ENCODE measurements around the gene UVRAG.

UVRAG gene

DNA sequence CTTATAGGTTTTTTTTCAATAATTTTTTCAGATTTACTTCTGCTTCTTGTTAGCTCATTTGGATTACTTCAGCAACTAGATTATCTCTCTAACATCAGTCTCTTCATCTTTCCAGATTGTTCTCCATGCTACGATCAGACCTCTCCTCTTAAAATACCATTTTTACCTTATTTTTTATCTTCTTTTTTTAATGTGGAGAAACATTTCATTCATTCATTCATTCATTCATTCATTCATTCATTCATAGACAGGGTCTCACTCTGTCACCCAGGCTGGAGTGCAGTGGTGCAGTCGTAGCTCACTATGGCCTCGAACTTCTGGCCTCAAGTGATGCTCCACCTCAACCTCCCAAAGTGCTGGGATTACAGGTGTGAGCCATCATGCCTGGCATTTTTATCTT, 189.4 kb downstream of the UVRAG start:
- Histone ChIP-seq H3K4me1 (ENCODE audit: insufficient read depth, low read length) (no peaks in the 10 kb centered on the region), H3K36me3 (ENCODE audit: insufficient read depth, low read length) (no peaks in the 10 kb centered on the region; the same call in 1 of the 2 replicates), H3K9ac (ENCODE audit: low read depth, low read length) (no peak overlapping the region), H3K9me3 (ENCODE audit: control insufficient read depth, insufficient read depth, low read length) (0 out of 2 replicates have a peak, but pooled peaks cover 2% of the 10 kb centered on the region)

DNA sequence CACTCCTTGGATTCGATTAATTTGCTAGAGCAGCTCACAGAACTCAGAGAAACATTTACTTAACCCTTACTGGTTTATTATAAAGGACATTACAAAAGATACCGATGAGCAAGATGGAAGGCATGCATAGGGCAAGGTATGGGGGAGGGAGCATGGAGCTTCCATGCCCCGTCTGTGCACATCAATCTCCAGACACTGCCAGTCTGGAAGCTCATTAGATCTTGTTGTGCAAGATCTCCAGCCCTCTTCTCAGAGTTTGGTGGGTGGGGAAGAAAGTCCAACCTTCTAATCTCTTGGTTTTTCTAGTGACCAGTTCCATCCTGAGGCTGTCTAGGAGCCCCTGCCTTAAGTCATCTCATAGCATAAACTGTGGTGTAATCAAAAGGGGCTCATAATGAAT, 190.7 kb downstream of the UVRAG start:
- no peak overlapping the region for H3K9ac ChIP-seq (ENCODE audit: low read depth, low read length)
- no peaks in the 10 kb centered on the region for H3K4me1 ChIP-seq (ENCODE audit: insufficient read depth, low read length)
- H3K36me3 ChIP-seq (ENCODE audit: insufficient read depth, low read length): no peaks in the 10 kb centered on the region; the same call in 1 of the 2 replicates
- no peaks in the 10 kb centered on the region for H3K9me3 ChIP-seq (ENCODE audit: control insufficient read depth, insufficient read depth, low read length)

DNA sequence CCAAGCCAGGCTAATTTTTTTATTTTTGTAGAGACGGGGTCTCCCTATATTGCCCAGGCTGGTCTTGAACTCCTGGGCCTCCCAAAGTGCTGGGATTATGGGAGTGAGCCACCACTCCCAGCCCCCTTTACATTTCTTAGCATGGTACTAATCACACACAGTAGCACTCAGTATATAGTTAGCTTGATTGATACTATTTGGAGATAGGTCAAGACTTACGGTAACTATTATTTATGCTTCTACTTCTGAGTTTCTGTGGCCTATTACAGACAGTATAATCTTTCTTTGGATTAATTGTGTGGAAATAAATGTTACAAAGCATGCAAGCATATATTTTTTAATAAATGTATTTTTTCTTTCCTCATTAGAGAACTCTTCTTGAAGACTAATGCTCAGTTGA, 192.2 kb downstream of the UVRAG start:
- Histone ChIP-seq H3K4me1 (ENCODE audit: insufficient read depth, low read length) (no peaks in the 10 kb centered on the region), H3K9me3 (ENCODE audit: control insufficient read depth, insufficient read depth, low read length) (no peaks in the 10 kb centered on the region), H3K9ac (ENCODE audit: low read depth, low read length) (no peak overlapping the region), H3K36me3 (ENCODE audit: insufficient read depth, low read length) (no peaks in the 10 kb centered on the region; the same call in 1 of the 2 replicates)

DNA sequence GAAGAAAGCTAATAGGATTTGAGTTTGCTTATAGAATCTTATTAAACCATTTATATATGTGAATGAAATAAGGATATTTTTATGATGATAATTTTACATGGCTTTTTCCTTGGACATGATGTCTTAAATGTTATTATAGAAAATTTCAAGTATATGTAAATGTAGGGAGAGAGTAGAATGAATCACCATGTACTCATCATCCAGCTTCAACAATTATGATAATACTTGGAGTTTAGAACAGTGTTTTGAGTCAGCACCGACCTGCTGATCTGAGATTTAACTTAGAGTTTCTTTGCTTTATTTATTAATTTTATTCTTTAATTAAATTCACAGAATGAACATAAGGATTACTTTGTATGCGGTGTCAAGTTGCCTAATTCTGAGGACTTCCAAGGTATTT, 193.5 kb downstream of the UVRAG start:
- Histone ChIP-seq H3K9me3 (ENCODE audit: control insufficient read depth, insufficient read depth, low read length) (no peaks in the 10 kb centered on the region), H3K9ac (ENCODE audit: low read depth, low read length) (no peak overlapping the region), H3K4me1 (ENCODE audit: insufficient read depth, low read length) (no peaks in the 10 kb centered on the region), H3K36me3 (ENCODE audit: insufficient read depth, low read length) (peaks cover 2% of the 10 kb centered on the region)

DNA sequence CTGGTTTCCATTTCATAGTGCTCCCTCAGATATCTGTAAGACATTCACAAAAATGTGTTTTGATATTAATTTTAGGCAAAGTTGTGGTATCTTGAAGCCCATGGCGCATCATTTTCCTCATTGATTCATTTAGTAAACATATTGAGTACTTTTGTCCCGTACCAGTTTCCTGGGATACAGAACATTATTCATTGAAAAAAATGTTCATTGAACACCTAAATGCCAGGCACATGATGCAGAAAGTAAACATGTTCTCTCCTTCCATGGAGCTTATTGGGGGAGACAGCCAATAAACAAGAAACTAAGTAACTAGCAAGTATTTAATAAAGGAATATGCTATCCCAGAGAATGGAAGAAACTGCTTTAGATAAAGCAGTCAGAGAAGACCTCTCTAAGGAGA, 195.0 kb downstream of the UVRAG start:
- Histone ChIP-seq H3K4me1 (ENCODE audit: insufficient read depth, low read length) (no peaks in the 10 kb centered on the region), H3K9ac (ENCODE audit: low read depth, low read length) (no peak overlapping the region), H3K9me3 (ENCODE audit: control insufficient read depth, insufficient read depth, low read length) (no peaks in the 10 kb centered on the region), H3K36me3 (ENCODE audit: insufficient read depth, low read length) (peaks cover 2% of the 10 kb centered on the region)

DNA sequence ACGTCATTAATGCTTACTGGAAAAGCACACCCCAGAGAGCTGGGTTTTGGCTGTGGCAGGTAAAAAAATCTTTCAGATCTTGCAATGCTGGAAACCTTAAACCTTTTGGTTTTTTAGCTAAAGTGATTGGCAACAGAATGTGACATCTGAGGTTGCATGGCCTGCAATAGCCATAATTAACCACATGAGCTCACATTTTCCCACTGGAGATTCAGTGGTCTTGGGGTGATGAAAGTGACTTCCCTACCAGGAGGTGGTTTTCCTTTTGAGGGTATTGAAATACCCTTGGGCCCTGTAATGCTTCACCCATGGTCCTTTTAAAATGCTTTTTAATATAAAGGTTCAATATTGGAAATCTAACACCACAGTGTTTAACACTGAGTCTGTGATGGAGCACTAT, 198.5 kb downstream of the UVRAG start:
- no peaks in the 10 kb centered on the region for H3K9me3 ChIP-seq (ENCODE audit: control insufficient read depth, insufficient read depth, low read length)
- H3K9ac ChIP-seq (ENCODE audit: low read depth, low read length): no peak overlapping the region
- no peaks in the 10 kb centered on the region for H3K4me1 ChIP-seq (ENCODE audit: insufficient read depth, low read length)
- peaks cover 2% of the 10 kb centered on the region for H3K36me3 ChIP-seq (ENCODE audit: insufficient read depth, low read length)

DNA sequence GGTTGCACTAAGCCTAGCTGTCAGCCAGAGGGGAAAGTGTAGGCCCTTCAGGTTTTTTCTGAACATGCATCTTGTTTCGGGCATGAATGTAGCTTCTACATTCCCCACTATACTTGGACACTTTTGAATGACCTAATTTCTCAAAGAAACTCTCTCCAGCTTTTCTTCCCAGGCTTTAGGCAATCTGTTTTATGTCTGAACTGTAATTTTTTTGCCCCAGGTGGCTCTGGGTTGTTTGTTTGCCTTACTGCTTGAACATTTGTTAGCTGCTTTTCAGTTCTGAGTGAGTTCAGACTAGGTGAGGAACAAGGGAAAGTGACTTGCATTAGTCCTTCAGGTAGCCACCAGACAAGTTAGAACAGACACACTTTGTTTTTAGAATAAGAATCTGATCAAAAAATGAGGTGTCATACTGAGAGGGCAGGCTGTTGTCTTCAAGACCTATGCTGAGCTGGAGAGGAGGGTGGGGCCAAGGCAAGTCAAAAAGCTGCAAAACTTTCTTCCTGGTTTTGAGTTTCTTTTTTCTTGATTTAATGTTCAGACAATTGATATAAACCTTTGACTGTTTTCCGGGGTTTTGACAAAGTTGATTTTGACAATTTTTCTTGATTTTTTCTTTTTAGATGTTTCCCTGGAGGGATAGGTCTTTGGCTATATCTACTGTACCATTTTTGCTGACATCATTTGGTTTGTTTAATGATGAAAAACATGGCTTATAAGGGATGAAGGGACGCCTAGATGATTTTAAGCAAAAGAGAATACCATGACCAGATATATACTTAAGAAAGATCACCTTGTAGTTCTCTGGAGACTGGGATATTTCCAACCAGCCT, 208.4 kb downstream of the UVRAG start:
- no peaks in the 10 kb centered on the region for H3K9me3 ChIP-seq (ENCODE audit: control insufficient read depth, insufficient read depth, low read length)
- no peaks in the 10 kb centered on the region for H3K36me3 ChIP-seq (ENCODE audit: insufficient read depth, low read length)
- H3K9ac ChIP-seq (ENCODE audit: low read depth, low read length): no peak overlapping the region
- H3K4me1 ChIP-seq (ENCODE audit: insufficient read depth, low read length): no peaks in the 10 kb centered on the region

DNA sequence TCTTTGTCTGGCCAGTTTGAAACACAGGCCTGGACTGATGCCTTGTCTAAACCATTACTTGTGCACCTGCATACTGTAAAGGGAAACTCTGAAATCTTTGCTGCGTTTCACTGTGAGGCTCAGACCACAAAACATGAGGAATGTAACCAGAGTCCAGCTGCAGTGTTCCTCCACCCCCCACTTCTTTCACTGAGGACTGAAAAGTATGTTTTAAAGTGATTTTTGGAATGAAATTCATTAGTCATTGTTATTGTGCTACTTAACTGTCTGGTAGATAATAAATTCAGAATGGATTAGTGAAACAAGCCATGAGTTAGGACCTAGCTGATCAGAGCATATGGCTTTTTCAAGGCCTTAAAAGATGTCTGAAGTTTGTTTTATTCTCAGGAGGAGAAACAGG, 210.1 kb downstream of the UVRAG start:
- Histone ChIP-seq H3K9ac (ENCODE audit: low read depth, low read length) (no peak overlapping the region), H3K9me3 (ENCODE audit: control insufficient read depth, insufficient read depth, low read length) (no peaks in the 10 kb centered on the region), H3K36me3 (ENCODE audit: insufficient read depth, low read length) (no peaks in the 10 kb centered on the region), H3K4me1 (ENCODE audit: insufficient read depth, low read length) (no peaks in the 10 kb centered on the region)

DNA sequence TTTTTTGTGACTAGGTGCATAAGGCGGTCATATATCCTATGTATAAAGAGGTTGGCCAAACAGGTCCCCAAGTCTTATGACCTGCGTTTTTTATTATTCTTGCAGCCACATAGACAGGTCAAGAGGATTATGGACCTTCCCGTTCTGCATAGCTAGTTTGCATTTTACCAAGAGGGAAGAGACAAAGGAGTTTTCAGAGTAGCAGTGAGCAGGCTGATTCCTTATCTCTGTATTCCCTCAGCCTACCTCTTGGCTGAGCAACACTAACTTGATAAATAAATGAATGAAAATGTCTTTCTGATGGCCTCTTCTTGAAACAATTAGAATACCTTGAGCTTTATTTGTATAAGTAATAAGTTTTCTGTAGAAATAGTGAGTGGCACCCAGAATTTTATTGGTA, 210.8 kb downstream of the UVRAG start:
- Histone ChIP-seq H3K9me3 (ENCODE audit: control insufficient read depth, insufficient read depth, low read length) (no peaks in the 10 kb centered on the region), H3K4me1 (ENCODE audit: insufficient read depth, low read length) (peaks cover 7% of the 10 kb centered on the region; the same call in 1 of the 2 replicates), H3K9ac (ENCODE audit: low read depth, low read length) (no peak overlapping the region), H3K36me3 (ENCODE audit: insufficient read depth, low read length) (no peaks in the 10 kb centered on the region)

DNA sequence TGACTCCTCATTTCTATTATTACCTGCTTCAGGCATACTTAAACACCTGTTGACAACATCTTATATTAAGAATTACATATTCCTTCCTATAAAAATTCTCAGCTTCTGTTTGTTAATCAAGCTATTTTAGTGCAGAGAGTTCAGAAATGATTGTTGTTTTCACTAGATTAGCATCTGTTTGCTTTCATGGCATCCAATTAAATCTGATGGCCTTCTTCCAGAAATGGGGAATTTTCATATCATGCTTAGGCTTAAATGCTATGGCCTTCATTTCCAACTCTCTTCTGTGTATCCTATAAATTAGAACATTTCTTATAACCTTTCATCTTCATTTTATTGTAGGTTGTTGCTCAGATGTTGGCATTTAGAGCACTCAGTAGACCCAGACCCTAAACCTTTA, 211.3 kb downstream of the UVRAG start:
- H3K4me1 ChIP-seq (ENCODE audit: insufficient read depth, low read length): peaks cover 12% of the 10 kb centered on the region; the same call in 1 of the 2 replicates
- no peaks in the 10 kb centered on the region for H3K36me3 ChIP-seq (ENCODE audit: insufficient read depth, low read length)
- H3K9me3 ChIP-seq (ENCODE audit: control insufficient read depth, insufficient read depth, low read length): no peaks in the 10 kb centered on the region
- no peak overlapping the region for H3K9ac ChIP-seq (ENCODE audit: low read depth, low read length)

DNA sequence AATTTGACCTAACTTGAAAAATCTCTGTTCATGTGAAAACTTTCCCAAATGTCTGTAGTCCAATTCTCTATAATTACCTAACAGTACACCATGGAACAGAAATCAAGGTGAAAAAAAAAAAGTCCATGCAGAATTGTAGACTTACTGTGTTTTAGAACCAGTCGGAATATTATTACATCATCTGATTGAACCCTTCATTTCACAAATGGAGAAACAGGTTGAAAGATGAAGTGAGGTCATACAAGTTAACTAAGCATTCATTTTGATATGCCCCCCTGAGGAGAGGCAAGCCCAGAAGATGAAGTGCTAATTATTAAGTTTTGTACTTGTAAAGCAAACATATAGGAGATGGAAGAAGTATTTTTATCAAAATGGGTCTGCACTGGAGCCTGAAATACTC, 211.9 kb downstream of the UVRAG start:
- Histone ChIP-seq H3K36me3 (ENCODE audit: insufficient read depth, low read length) (no peaks in the 10 kb centered on the region), H3K9ac (ENCODE audit: low read depth, low read length) (no peak overlapping the region), H3K4me1 (ENCODE audit: insufficient read depth, low read length) (peaks cover 12% of the 10 kb centered on the region; the same call in 1 of the 2 replicates), H3K9me3 (ENCODE audit: control insufficient read depth, insufficient read depth, low read length) (no peaks in the 10 kb centered on the region)

DNA sequence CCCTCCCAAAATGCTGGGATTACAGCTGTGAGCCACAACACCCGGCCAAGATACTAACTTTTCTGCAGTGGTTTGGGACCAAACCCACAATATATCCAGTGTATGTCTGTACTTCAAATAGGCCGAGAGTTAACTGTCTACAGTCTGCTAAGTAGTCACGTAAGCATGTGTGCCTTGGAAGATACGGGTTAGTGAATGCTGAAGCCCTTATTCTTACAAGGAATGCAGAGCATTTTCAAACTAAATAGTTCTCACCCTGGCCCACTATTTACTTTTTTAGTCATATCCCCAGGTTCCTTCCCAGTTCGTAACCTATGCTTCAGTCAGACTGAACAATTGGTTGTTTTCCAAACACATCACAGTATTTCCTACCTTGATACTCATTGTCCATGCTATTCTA, 215.3 kb downstream of the UVRAG start:
- no peaks in the 10 kb centered on the region for H3K36me3 ChIP-seq (ENCODE audit: insufficient read depth, low read length)
- no peak overlapping the region for H3K9ac ChIP-seq (ENCODE audit: low read depth, low read length)
- no peaks in the 10 kb centered on the region for H3K9me3 ChIP-seq (ENCODE audit: control insufficient read depth, insufficient read depth, low read length)
- H3K4me1 ChIP-seq (ENCODE audit: insufficient read depth, low read length): peaks cover 12% of the 10 kb centered on the region; the same call in 1 of the 2 replicates

DNA sequence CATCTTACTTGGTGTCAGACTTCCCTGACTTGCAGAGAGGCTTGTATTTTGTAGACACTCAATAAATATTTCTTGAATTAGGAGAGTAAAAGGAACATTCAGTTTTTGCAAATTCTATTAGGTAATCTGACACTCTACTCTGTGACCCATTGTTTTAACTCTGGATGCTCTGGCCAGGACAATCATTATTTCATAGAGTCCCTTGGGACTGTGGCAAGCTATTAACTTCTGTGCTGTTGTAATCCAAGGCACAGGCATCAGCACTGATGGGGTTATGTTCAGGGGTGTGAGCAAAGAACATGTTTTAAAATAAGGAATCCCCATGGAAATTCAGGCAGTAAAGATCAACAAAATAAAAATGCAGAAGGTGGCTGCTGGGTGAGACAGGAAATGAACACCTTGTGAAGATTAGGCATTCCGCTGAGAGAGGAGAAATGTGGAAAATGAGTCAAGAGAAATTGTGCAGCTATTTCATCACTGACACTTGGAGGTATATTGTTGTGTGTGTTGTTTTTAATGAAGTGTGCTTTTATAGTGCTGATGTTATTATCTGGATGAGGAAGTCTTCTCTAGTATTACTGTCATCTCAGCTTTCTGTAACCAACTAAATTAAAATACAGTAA, 216.1 kb downstream of the UVRAG start:
- no peak overlapping the region for H3K9ac ChIP-seq (ENCODE audit: low read depth, low read length)
- H3K36me3 ChIP-seq (ENCODE audit: insufficient read depth, low read length): no peaks in the 10 kb centered on the region

DNA sequence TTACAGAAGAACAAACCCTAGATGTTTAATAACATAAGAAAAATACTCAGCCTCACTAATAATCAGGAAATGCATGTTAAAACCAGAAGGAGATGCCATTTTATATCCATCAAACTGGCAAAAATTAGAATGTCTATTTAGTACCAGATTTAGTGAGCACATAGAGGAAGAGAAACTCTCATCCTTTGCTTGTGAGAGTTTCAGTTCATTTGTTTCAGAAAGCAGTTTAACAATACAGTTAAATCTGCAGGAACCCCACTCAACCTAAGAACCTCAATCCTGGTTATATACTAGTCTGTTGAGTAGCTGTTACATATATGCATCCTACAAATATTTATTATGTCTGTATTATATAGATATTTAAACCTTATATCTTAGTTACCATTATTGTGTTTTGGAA, 218.7 kb downstream of the UVRAG start:
- Histone ChIP-seq H3K9ac (ENCODE audit: low read depth, low read length) (no peak overlapping the region), H3K9me3 (ENCODE audit: control insufficient read depth, insufficient read depth, low read length) (no peaks in the 10 kb centered on the region), H3K4me1 (ENCODE audit: insufficient read depth, low read length) (peaks cover 12% of the 10 kb centered on the region; the same call in 1 of the 2 replicates), H3K36me3 (ENCODE audit: insufficient read depth, low read length) (no peaks in the 10 kb centered on the region)

More for the DNA sequence above, 216.1 kb downstream of the UVRAG start:
- H3K9me3 ChIP-seq (ENCODE audit: control insufficient read depth, insufficient read depth, low read length): no peaks in the 10 kb centered on the region
- H3K4me1 ChIP-seq (ENCODE audit: insufficient read depth, low read length): peaks cover 12% of the 10 kb centered on the region; the same call in 1 of the 2 replicates

DNA sequence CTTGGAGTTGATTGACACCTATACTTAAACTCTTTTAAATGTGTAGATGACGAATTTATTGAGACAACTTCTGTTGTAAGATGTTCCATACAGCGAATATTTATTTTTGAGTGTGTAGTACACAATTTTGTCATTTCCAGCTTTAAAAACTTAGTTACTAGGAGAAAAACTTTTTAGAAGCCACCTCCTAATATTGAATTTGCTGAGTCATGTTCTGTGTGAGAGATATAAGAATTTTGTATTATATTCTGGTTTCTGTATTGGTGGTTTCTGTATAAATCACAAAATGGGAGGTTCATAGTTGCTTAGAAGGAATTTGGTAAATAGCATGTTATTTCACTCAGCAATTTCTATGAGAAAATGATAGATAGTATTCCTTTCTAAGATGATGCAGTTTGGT, 220.0 kb downstream of the UVRAG start:
- H3K9ac ChIP-seq (ENCODE audit: low read depth, low read length): no peak overlapping the region
- H3K36me3 ChIP-seq (ENCODE audit: insufficient read depth, low read length): no peaks in the 10 kb centered on the region
- peaks cover 12% of the 10 kb centered on the region; the same call in 1 of the 2 replicates for H3K4me1 ChIP-seq (ENCODE audit: insufficient read depth, low read length)
- no peaks in the 10 kb centered on the region for H3K9me3 ChIP-seq (ENCODE audit: control insufficient read depth, insufficient read depth, low read length)

All from ES-I3 (cell line).